Suprapubic skin (tissue), 4 donors: ENCODE results near the gene LARGE1.

ENCODE experiments used
- EP300 ChIP-seq: sonication (generic); formaldehyde crosslinking; IDR thresholded peaks from one replicate; pipeline ENCODE4 v1.6.1; 2017; ENCODE audit warnings: antibody characterized with exemption
- POLR2A ChIP-seq, 2 donors: fragments of 450-650 bp; IDR thresholded peaks; one replicate each; pipeline ENCODE4 v1.6.1; 2017; ENCODE audit warnings: antibody characterized with exemption in 2 of 2, mild to moderate bottlenecking in 2 of 2, moderate library complexity in 2 of 2
- POLR2AphosphoS5 ChIP-seq, 3 donors: sonication (generic); formaldehyde crosslinking; IDR thresholded peaks; one replicate each; pipeline ENCODE4 v1.6.1; 2017; ENCODE audit warnings: antibody characterized with exemption in 3 of 3
- TF ChIP-seq, protein P1 (sequence below), 2 donors: fragments of 200-600 bp in 1 of 2; fragments of 450-650 bp in 1 of 2; sonication (generic) in 1 of 2; IDR thresholded peaks; one replicate each; pipeline ENCODE4 v1.5.1; 2016 to 2019; ENCODE audit warnings: antibody characterized with exemption in 2 of 2, mild to moderate bottlenecking in 1 of 2, moderate library complexity in 1 of 2

DNA sequence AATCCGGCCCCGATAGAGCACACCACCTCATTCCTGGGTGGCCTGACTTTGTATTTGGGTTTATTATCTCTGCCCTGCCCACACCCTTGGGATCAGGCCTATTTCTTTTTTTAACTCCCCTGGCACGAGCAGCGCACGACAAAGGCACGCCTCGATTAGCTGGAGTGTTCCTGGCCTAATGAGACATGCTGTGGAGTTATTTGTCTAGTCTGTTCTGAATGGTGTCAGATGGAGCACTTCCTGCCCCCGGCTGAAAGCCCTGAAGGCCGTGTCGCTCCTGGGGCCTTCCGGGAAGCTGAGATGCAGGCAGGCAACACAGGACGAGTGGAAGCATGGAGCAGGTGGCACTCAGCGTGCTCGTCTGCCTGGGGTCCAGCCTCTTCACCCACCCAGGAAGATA is 47.1 kb downstream of the LARGE1 start:
- TF ChIP-seq, protein P1, sequence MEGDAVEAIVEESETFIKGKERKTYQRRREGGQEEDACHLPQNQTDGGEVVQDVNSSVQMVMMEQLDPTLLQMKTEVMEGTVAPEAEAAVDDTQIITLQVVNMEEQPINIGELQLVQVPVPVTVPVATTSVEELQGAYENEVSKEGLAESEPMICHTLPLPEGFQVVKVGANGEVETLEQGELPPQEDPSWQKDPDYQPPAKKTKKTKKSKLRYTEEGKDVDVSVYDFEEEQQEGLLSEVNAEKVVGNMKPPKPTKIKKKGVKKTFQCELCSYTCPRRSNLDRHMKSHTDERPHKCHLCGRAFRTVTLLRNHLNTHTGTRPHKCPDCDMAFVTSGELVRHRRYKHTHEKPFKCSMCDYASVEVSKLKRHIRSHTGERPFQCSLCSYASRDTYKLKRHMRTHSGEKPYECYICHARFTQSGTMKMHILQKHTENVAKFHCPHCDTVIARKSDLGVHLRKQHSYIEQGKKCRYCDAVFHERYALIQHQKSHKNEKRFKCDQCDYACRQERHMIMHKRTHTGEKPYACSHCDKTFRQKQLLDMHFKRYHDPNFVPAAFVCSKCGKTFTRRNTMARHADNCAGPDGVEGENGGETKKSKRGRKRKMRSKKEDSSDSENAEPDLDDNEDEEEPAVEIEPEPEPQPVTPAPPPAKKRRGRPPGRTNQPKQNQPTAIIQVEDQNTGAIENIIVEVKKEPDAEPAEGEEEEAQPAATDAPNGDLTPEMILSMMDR (IDR thresholded peaks at IDR 0.05): no peak
- no peak for TF ChIP-seq POLR2A (IDR thresholded peaks at IDR 0.05)
- TF ChIP-seq POLR2AphosphoS5 (IDR thresholded peaks at IDR 0.05): no peak
- TF ChIP-seq EP300: no peak
